K562 (cell line): ENCODE measurements around the gene NGRN. TPM values are rescaled to one million over a fixed set of nuclear protein-coding genes. Genes with fewer than 3 reads are reported as not detected.
A peak's percentile ranks its signal among the peaks of the same experiment; 100 is the strongest.

Source experiments
- BHLHE40 ChIP-seq: IDR thresholded peaks from 2 replicates; pipeline ENCODE4 v1.6.1; 2011; ENCODE audit warnings: low read length, improper control_type of control experiment
- BRD4 ChIP-seq: fragments of 200-600 bp; sonication (generic); IDR thresholded peaks from 2 replicates; pipeline ENCODE4 v1.6.1; 2017; ENCODE audit warnings: inconsistent platforms
- CBX1 ChIP-seq: sonication (generic); IDR thresholded peaks from 2 replicates; pipeline ENCODE4 v1.6.1; 2016; ENCODE audit warnings: antibody characterized with exemption, low read depth, mild to moderate bottlenecking
- CXXC5 ChIP-seq: fragments of 250-450 bp; sonication (Bioruptor Pico); IDR thresholded peaks from 2 replicates; pipeline ENCODE4 v1.8.0; 2022; ENCODE audit warnings: inconsistent platforms, mild to moderate bottlenecking, moderate library complexity
- E2F6 ChIP-seq, 2 experiments: IDR thresholded peaks; 2 replicates each; pipeline ENCODE4 v1.6.1; 2011; ENCODE audit warnings: borderline replicate concordance in 1 of 2, control low read depth in 1 of 2, low read depth in 1 of 2, low read length in 1 of 2, mild to moderate bottlenecking in 1 of 2, mixed read lengths in 1 of 2, moderate library complexity in 1 of 2; ENCODE audit not compliant: insufficient read depth in 1 of 2, insufficient read length in 1 of 2, poor library complexity in 1 of 2, severe bottlenecking in 1 of 2; ENCODE audit errors: extremely low read depth in 1 of 2
- ELF1 ChIP-seq: fragments of 200-800 bp; sonication (Bioruptor generic); IDR thresholded peaks from 2 replicates; pipeline ENCODE4 v1.6.1; 2016; ENCODE audit warnings: missing genetic modification characterization, missing compliant biosample characterization
- ESRRA ChIP-seq: fragments of 450-650 bp; IDR thresholded peaks from 2 replicates; pipeline ENCODE4 v1.6.1; 2014; ENCODE audit warnings: low read depth, mild to moderate bottlenecking, moderate library complexity, borderline replicate concordance
- ETV6 ChIP-seq, 3 experiments: fragments of 150-350 bp in 1 of 3; sonication (generic) in 1 of 3; formaldehyde crosslinking in 1 of 3; IDR thresholded peaks; 2 replicates each; pipeline versions ENCODE4 v1.6.1 to v1.8.0; 2014 to 2022; ENCODE audit warnings: borderline replicate concordance in 2 of 3, low read depth in 2 of 3, antibody characterized with exemption in 1 of 3, low read length in 1 of 3, mild to moderate bottlenecking in 1 of 3, missing genetic modification reagents in 1 of 3
- FOXP1 ChIP-seq: sonication (generic); formaldehyde crosslinking; IDR thresholded peaks from 2 replicates; pipeline ENCODE4 v1.8.0; 2022; ENCODE audit warnings: mild to moderate bottlenecking, missing genetic modification reagents
- GATAD2A ChIP-seq: fragments of 450-650 bp; IDR thresholded peaks from 2 replicates; pipeline ENCODE4 v1.6.1; 2017
- KAT7 ChIP-seq: sonication (generic); formaldehyde crosslinking; IDR thresholded peaks from 2 replicates; pipeline ENCODE4 v1.8.0; 2022; ENCODE audit warnings: missing genetic modification reagents, mild to moderate bottlenecking, borderline replicate concordance
- MCM5 ChIP-seq: fragments of 450-650 bp; IDR thresholded peaks from 2 replicates; pipeline ENCODE4 v1.6.1; 2016; ENCODE audit warnings: low read depth
- NFIC ChIP-seq: fragments of 450-650 bp; IDR thresholded peaks from 2 replicates; pipeline ENCODE4 v1.6.1; 2017; ENCODE audit warnings: mild to moderate bottlenecking, inconsistent platforms
- NKRF ChIP-seq: fragments of 450-650 bp; IDR thresholded peaks from 2 replicates; pipeline ENCODE4 v1.6.1; 2016; ENCODE audit warnings: borderline replicate concordance
- NR2C2 ChIP-seq, 2 experiments: fragments of 200-800 bp in 1 of 2; sonication (Bioruptor generic) in 1 of 2; sonication (generic) in 1 of 2; formaldehyde crosslinking in 1 of 2; IDR thresholded peaks; 2 replicates each; pipeline versions ENCODE4 v1.6.1 to v1.8.0; 2016 to 2022; ENCODE audit warnings: mild to moderate bottlenecking in 1 of 2, missing compliant biosample characterization in 1 of 2, missing genetic modification characterization in 1 of 2, missing genetic modification reagents in 1 of 2
- SMARCA5 ChIP-seq: fragments of 450-650 bp; IDR thresholded peaks from 2 replicates; pipeline ENCODE4 v1.6.1; 2016
- SMARCC2 ChIP-seq: fragments of 450-650 bp; IDR thresholded peaks from 2 replicates; pipeline ENCODE4 v1.6.1; 2017; ENCODE audit warnings: antibody characterized with exemption, moderate library complexity, mild to moderate bottlenecking, low read depth
- SMARCE1 ChIP-seq: fragments of 450-650 bp; IDR thresholded peaks from 2 replicates; pipeline ENCODE4 v1.7.1; 2016; ENCODE audit warnings: mild to moderate bottlenecking
- SRSF3 ChIP-seq: fragments of 200-400 bp; formaldehyde crosslinking; IDR thresholded peaks from 2 replicates; pipeline ENCODE4 v1.6.1; 2016; ENCODE audit warnings: mild to moderate bottlenecking, low read length, moderate library complexity; ENCODE audit not compliant: insufficient read depth
- STAT5B ChIP-seq: fragments of 250-450 bp; sonication (Bioruptor Pico); IDR thresholded peaks from 2 replicates; pipeline ENCODE4 v1.8.0; 2021; ENCODE audit warnings: mild to moderate bottlenecking, inconsistent platforms
- ZBTB33 ChIP-seq: sonication (generic); formaldehyde crosslinking; IDR thresholded peaks from 2 replicates; pipeline ENCODE4 v1.8.1; 2023; ENCODE audit warnings: mild to moderate bottlenecking, missing genetic modification reagents
- ZFX ChIP-seq: sonication (generic); formaldehyde crosslinking; IDR thresholded peaks from 2 replicates; pipeline ENCODE4 v1.8.0; 2022; ENCODE audit warnings: mild to moderate bottlenecking, missing genetic modification reagents, moderate library complexity
- ZNF124 ChIP-seq: sonication (generic); formaldehyde crosslinking; IDR thresholded peaks from 2 replicates; pipeline ENCODE4 v1.8.1; 2022; ENCODE audit warnings: missing genetic modification reagents
- ZNF174 ChIP-seq: fragments of 250-450 bp; sonication (Bioruptor Pico); IDR thresholded peaks from 2 replicates; pipeline ENCODE4 v1.4.0; 2020; ENCODE audit warnings: mild to moderate bottlenecking
- polyA plus RNA-seq, 8 experiments: library from polyadenylated mRNA; depleted of rRNA in 4 of 8; stranded (reverse) in 5 of 8; unstranded in 3 of 8; fragments of >200 nt; fragmentation: Nextera tagmentation in 2 of 8; fragmentation: Illumina TruSeq in 1 of 8; extraction: Ambion mirVana in 2 of 8; extraction: Trizol in 1 of 8; gene quantifications; 2 replicates each; pipeline versions ENCODE4 v1.2.1 to v1.2.3, GENCODE V29; 2011 to 2014; ENCODE audit warnings: inconsistent platforms in 1 of 8, missing spikeins in 1 of 8
- total RNA-seq, 7 experiments: library from RNA; depleted of rRNA in 6 of 7; stranded (reverse); fragments of >200 nt in 6 of 7; fragmentation: Illumina TruSeq in 2 of 7; extraction: Trizol in 2 of 7; gene quantifications; 2 replicates each; pipeline versions ENCODE4 v1.2.1 to v1.2.3, GENCODE V29; 2011 to 2021; ENCODE audit warnings: low replicate concordance in 1 of 7

The NGRN gene
- total and polyA plus RNA-seq, 9 of the 15 experiments (the other 6 are each of a cell fraction or from before 2014, with no cell fraction given) = 14.0 to 73.4 (median 60.0) TPM

GRCh38 chr15:90249203-90249863, 16.1 kb upstream of the NGRN start, which contains the start of gene TTLL13 (continued):
- TF ChIP-seq E2F6 (IDR thresholded peaks at IDR 0.05; ENCODE audit: borderline replicate concordance in 1 of 2, extremely low read depth in 1 of 2, insufficient read depth in 1 of 2, insufficient read length in 1 of 2, low read depth in 1 of 2, low read length in 1 of 2, poor library complexity in 1 of 2, severe bottlenecking in 1 of 2) = peak; percentile 75 to 77
- TF ChIP-seq ELF1 = peak; percentile 29; the same call in 1 of the 2 replicates
- peak; percentile 78; the same call in 1 of the 2 replicates for TF ChIP-seq FOXP1 (CRISPR knock-in tag)
- no peak for TF ChIP-seq ZNF174
- TF ChIP-seq SMARCE1 = peak; percentile 32; the same call in 1 of the 2 replicates
- TF ChIP-seq ZNF124 (CRISPR knock-in tag) = no peak
- peak; percentile 39; the same call in 1 of the 2 replicates for TF ChIP-seq ESRRA
- TF ChIP-seq BHLHE40 = 0 out of 2 replicates have a peak, but pooled peaks have one; percentile 5
- TF ChIP-seq SMARCC2 = no peak
- no peak for TF ChIP-seq NR2C2 (CRISPR knock-in tag; IDR thresholded peaks at IDR 0.05)
- peak; percentile 24; the same call in 1 of the 2 replicates for TF ChIP-seq NR2C2 (tag; IDR thresholded peaks at IDR 0.05)
- peak; percentile 52 for TF ChIP-seq CXXC5
- no peak for TF ChIP-seq SMARCA5
- no peak for TF ChIP-seq STAT5B (CRISPR knock-in tag)
- TF ChIP-seq ZFX = no peak
- TF ChIP-seq CBX1 = no peak
- no peak for TF ChIP-seq KAT7 (CRISPR knock-in tag)
- TF ChIP-seq ETV6 (IDR thresholded peaks at IDR 0.05; ENCODE audit: borderline replicate concordance in 1 of 2, low read depth in 2 of 2, low read length in 1 of 2) = no peak
- TF ChIP-seq ETV6 (CRISPR knock-in tag; IDR thresholded peaks at IDR 0.05; ENCODE audit: borderline replicate concordance) = no peak
- TF ChIP-seq MCM5 = no peak
- TF ChIP-seq NKRF = 0 out of 2 replicates have a peak, but pooled peaks have one; percentile 49
- no peak for TF ChIP-seq GATAD2A
- TF ChIP-seq ZBTB33 (CRISPR knock-in tag) = no peak
- TF ChIP-seq SRSF3 = no peak
- TF ChIP-seq BRD4 = no peak
- peak; percentile 61 for TF ChIP-seq NFIC
